HG02970 (cell line): Measurements from ENCODE around the gene HOXC11.

Experiments
- ATAC-seq: cut with Tn5 transposase; IDR thresholded peaks from one replicate; pipeline ENCODE4 v1.9.1; 2021; ENCODE audit warnings: mild to moderate bottlenecking, moderate library complexity, moderate number of reproducible peaks; ENCODE audit not compliant: unreplicated experiment, low FRiP score

The HOXC11 gene

DNA sequence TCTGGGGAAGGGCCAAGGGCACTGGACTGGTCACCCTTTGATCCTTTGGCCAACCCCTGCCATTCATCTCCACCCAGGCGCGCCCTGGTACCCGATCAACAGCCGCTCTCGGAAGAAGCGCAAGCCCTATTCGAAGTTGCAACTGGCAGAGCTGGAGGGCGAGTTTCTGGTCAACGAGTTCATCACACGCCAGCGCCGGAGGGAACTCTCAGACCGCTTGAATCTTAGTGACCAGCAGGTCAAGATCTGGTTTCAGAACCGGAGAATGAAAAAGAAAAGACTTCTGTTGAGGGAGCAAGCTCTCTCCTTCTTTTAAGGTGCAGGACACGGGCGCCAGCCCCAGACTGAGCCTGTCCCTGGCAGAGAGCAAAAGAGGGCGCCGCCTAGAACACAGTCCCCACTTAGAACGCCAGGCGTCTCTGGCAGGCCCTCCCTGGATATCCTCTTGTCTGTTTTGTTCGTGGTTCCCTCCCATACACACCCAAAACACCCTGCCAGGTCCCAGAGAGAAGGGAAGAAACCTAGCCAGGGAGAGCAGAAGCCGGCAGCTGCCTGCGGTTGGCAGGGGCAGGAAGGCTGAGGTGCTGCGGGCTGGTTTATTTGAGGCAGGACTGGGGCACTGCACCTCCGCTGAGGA is 16.6 kb upstream of the HOXC11 start:
- no peak for ATAC-seq

DNA sequence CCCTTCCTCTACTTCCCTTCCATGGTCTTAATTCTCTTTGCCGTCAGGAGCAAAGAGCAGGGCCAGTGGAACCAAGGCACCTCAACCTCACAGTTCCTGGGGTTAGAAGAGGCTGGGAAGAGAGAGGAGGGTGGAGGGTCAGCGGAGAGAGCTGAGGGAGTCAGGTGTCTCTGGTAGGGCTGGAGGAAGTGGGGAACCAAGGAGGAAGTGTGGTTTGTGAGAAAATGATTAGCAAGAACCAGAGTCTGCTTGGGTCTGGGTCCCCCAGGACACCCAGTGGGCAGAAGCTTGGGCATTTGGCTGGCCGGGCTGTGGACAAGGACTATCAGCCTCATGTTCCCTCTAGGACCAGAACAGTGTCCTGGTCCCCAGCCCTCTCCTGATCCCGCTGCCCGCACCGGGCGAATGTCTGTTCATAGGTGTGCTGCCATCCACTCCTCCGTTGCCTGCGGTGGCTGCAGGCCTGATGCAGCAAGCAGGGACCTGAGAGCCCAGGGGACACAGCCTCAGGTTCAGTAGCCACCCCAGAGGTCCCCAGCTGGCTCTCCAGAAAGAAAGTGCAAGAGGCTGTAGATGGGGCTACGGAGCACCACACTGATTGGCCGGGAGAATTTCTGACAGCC is 15.9 kb upstream of the HOXC11 start:
- no peak for ATAC-seq

- ATAC-seq = no peak
Observed at GRCh38 chr12:53958128-53958527, 14.8 kb upstream of the HOXC11 start.

DNA sequence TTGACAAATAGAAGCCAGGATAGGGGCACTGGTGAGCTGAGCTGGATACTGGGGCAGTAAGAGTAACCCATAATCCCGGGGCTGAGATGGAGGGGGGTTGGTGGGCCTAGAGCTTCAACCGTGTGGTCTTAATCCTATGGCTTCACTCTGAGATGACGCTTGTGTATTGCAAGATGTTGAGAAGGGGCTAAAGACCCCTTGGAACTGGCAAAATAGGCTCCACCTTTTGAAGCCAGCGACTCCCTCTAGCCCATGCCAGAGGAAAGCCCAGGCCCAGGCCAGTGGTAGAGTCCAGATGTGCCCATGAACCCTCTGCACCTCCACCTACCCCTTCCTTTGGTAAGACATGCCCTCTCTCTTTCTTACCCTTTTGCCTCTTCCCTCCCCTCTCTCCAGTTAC is 13.6 kb upstream of the HOXC11 start:
- ATAC-seq = no peak

- ATAC-seq = no peak
Observed at GRCh38 chr12:53960187-53961024, 12.5 kb upstream of the HOXC11 start.

GRCh38 chr12:53961025-53961761 is 11.7 kb upstream of the HOXC11 start:
- ATAC-seq = no peak

- no peak for ATAC-seq
Observed at GRCh38 chr12:53963005-53963404, 9.9 kb upstream of the HOXC11 start.

DNA sequence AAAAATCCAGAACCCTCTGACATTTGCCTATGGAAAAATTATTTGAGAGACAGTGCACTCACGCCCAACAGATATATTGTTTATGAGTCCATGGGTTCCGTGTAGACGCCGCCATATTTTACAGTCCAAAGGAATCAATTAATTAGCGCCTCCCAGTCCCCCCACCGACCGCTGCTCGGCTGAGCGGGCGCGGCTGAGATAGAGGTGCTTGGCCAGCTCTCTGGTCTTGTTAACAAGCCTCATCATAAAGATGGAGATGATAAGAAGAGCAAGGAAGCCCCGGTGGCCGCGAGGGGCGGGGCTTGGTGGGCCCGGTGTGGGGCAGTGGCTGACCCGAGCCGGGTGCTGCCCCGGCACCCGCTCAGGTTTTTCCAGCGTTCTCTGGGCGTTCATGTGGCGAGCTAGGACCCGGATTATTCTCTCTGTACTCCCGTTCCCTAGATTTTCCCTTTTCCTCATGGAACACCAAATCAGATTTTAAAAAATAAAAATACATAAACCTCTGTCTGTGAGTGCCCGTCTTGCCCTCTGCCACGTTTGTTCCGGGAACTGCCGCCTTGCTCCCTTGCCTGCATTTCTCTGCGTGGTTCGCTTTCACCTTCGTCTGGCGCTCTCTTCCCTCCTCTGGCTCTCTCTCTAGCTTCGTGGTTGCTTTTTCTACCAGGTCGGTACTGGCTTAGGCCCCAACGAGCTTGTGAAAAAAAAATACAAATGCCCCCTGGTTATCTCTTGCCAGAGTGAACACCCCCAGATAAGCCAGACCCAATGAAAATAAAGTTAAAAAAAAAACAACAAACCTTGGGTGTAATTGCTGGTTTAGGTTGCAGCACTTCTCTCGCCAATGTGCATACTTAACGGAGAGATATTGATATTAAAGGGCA is 9.3 kb upstream of the HOXC11 start:
- ATAC-seq = no peak

- no peak for ATAC-seq
Observed at GRCh38 chr12:53964315-53964713, 8.6 kb upstream of the HOXC11 start.

GRCh38 chr12:53965281-53966084 is 7.4 kb upstream of the HOXC11 start:
- ATAC-seq = no peak

DNA sequence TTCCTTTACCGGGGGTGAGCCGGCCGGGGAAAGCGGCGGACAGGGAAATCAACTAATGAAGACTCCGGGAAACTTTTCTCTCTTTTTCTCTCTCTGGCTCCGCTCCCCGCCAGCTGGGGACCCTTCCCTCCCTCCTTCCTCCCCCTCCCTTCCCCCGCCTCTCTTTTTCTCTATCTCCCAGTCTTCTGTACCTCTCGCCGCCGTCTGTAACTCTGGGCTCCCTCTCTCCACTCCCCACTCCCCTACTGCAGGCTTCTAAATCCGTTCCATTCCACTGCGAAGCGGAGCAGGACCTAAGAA is 6.9 kb upstream of the HOXC11 start:
- no peak for ATAC-seq

GRCh38 chr12:53966385-53967133 is 6.4 kb upstream of the HOXC11 start:
- ATAC-seq = no peak

GRCh38 chr12:53967421-53967925 is 5.5 kb upstream of the HOXC11 start:
- ATAC-seq = no peak

DNA sequence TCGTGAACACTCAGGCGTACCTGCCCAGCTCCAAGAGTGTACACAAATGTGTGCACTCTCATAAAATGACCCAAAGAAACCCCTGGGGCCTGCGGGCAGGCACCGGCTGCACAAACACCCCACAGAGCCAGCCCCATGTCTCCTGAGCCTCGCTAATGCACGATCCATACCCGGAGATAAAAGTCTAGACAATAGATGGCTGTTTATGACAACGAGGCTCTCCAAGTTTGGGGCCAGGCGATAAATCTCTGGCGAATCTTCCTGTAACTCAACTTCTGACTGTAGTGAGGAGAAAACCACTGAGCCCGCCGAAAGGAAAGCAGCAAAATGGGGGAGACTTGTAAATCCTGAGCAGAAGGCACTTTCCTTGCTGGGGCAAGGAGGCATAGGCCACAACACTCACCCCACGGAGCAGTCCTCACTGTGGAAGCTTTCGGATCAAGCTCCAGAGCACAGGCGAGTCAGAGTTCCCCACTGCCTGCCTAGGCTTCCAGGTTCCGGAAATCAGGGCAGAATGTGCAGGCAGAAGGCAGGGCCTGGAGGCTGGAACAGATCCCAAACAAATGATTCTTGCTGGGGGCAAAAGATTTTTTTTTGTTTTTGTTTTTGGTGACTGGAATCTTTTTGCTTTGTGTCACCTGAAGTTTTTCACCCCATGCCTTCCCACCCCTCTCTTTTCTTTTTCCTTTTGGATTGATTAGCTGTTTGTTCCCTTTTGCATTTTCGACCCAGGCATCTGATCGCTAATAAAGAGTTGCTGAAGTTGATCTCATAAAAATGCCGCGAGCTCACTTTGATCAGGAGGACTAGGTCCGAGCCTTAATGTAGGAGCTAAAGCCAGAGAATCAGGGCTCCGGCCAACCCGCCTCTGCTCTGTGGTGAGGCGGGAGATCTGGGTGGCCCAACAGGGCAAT is 4.5 kb upstream of the HOXC11 start:
- no peak for ATAC-seq

- ATAC-seq = no peak
Observed at GRCh38 chr12:53969588-53970259, 3.2 kb upstream of the HOXC11 start.

DNA sequence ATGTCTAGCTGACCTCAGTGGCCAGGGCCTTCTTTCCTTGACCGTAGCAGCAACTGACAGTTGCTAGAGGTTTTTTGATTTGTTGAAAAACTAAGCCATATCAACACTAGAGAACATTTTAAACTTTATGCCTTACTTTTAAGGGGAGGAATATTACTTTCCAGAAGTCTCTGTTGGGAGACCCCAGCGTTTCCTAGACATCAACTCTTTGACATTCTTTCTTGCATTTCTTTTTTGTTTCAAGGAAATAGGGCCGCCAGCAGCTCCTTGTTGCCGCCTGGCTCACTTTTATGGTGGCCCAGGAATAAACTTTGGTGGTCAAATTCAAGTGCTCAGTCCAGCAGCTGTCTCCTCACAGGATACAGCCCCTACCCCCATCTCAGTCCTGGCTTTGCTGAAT is 2.5 kb upstream of the HOXC11 start:
- ATAC-seq = no peak

DNA sequence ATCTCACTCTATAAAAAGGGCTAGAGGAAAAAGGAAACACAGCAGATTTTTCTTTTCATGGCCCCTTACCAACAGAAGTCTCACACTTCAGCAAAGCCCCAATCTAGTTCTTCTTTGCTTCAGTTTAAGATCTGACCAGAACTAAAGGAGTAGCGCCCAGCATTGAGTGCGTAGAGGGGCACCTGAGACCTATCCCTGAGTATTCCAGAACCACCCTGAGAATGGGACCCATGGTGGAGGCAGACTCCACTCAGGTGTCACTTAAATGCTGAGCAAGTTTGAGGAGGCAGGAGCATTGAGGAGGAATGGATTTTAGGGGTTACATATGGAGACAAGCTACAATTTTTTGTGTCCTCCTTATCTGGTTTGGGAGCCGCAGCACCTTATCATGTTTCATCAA is 1.8 kb upstream of the HOXC11 start:
- ATAC-seq = no peak
